Body of pancreas (tissue), 4 donors: Measurements from ENCODE around the gene SERPINF2.

Experiments used
- CTCF ChIP-seq, 7 experiments: fragments of 450-650 bp in 4 of 7; fragments of 200-600 bp in 3 of 7; sonication (generic) in 3 of 7; IDR thresholded peaks; one replicate each; pipeline ENCODE4 v1.5.1; 2016 to 2019; ENCODE audit warnings: antibody characterized with exemption in 7 of 7
- POLR2A ChIP-seq, 3 donors: fragments of 450-650 bp; IDR thresholded peaks; one replicate each; pipeline ENCODE4 v1.6.1; 2016; ENCODE audit warnings: antibody characterized with exemption in 3 of 3, mild to moderate bottlenecking in 2 of 3

GRCh38 chr17:1786708-1787107, 44.0 kb downstream of the SERPINF2 start:
- TF ChIP-seq POLR2A (IDR thresholded peaks at IDR 0.05) = no peak
- no peak for TF ChIP-seq CTCF (IDR thresholded peaks at IDR 0.05)
